LNCAP (cell line): Measurements from ENCODE around the gene MDFI.

Experiments used
- CTCF ChIP-seq: fragments of 450-650 bp; IDR thresholded peaks from 2 replicates; pipeline ENCODE4 v1.5.1; 2017; ENCODE audit warnings: mild to moderate bottlenecking

MDFI gene

GRCh38 chr6:41637194-41638001 is 870 bp upstream of the MDFI start:
- no peak for TF ChIP-seq CTCF

DNA sequence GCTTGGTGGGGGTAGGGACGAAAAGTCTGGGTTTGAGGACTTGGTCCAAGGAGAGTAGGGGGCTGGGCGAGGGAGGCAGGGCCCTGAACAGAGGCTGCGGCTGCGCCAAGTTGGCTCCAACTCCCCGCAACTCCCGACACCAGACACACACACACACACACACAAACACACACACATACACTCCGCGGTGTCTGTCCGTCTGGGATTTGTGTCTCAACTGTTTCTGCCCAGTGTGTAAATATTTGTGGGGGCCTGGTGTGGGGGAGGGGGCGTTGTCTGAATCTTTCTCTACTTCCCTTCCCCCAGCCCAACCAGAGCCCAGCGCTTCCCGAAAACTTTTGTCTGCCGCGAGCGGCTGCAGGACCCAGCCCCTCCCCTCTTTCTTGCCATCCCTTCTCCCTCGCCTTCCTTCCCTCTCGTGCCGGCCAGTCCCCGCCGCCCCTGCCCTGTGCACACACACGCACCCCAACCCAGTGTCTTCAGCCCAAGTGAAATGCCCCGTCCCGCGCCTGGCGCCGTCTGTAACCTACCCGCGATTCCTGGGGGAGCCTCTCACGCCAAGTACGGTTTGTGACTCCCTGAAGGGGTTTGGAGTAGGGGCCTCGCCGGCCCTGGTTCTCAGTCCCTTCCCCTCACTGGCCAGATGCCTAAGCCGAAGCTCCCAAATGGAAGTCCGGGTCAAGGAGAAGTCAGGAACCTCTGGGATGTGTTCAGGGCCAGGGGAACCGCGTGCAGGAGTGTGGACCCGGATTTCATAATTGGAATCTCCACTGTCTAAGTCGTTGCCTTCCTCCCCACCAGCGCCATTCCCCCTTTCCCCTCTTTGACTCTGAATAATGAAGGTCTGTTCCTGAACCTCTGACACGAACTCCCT is 904 bp downstream of the MDFI start:
- no peak for TF ChIP-seq CTCF

DNA sequence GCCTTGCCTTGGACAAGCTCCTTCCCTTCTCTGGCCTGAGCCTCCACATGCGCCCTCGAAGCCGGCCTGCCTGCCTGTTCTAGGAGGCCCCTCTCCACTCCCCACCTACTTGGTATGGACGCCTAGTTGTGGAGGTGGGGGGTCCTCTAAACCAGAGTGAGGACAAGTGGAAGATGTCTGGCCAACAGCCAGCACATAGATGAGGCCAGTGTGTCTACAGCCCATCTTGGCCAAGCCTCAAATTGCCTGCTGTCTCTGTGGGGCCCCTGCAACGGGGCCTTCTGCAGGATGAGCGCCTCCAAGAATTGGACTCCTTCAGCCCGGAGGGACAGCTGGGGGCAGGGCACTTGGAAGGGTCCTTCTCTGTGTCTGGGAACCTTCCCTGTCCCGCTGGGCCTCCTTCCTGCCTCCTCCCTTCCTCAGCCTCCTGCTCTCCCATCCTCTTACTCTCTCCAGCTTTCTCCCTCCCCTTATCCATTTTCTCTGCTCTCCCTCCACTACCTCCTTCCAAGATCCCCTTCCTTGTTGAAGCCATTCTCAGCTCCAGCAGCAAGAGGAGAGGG is 1.6 kb downstream of the MDFI start:
- no peak for TF ChIP-seq CTCF

DNA sequence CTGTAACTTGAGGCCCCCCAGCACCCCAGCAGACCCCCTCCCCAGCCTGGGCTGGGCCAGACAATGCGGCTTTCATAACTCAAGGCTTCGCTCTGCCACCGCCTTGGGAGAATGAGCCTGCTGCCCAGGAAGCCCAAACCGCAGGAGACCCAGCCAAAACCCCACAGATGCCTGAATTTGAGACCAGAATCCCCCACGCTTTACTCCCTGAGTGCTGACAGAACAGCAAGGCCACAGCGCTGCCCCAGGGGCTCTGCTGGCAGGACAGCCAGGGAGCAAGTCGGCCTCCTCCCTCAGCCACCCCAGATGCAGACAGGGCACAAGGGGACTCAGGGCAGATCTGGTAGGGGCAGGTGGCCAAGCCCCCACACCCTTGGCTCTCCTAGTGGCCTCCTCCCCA is 2.2 kb downstream of the MDFI start:
- no peak for TF ChIP-seq CTCF

GRCh38 chr6:41641352-41641925 is 3.2 kb downstream of the MDFI start:
- no peak for TF ChIP-seq CTCF

GRCh38 chr6:41642090-41642959 is 4.1 kb downstream of the MDFI start:
- TF ChIP-seq CTCF: no peak
